ENCODE data around the gene CDC14B.

- no peak for TF ChIP-seq CTCF (IDR thresholded peaks at IDR 0.05; ENCODE audit: poor library complexity, severe bottlenecking)
- no peak for TF ChIP-seq REST (IDR thresholded peaks at IDR 0.05; ENCODE audit: borderline replicate concordance)
These were observed 1.2 kb downstream of the CDC14B start for GRCh38 chr9:96618209-96619123.

Measured in neural cell (in vitro differentiated cells).